ENCODE data around the gene RNF44.

The RNF44 gene

DNA sequence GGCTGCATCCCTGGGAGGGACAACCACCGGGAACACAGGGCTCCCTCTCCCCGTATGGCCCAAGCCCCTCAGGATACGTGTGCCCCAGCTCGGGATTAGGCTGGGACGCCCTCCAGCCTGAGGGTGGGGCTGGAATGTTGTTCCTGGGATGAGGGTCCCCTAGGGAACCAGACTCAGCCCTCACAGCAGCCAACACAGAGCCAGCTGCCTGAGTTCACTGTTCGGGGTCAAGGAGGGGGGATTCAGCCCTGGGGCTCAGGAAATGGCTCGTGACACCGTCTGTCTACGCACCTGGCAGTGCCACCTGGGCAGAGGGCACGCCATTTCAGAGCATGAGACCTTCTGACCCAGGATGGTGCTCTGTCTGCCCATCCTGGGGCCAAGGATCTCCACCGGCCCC is 8.9 kb downstream of the RNF44 start:
- no peak overlapping the region for H3K4me3 ChIP-seq (ENCODE audit: low read length)
- no peak for TF ChIP-seq CTCF (conservative IDR thresholded peaks at IDR 0.05; ENCODE audit: low read depth, low read length)
- no peak for DNase-seq (ENCODE audit: low read depth)

DNA sequence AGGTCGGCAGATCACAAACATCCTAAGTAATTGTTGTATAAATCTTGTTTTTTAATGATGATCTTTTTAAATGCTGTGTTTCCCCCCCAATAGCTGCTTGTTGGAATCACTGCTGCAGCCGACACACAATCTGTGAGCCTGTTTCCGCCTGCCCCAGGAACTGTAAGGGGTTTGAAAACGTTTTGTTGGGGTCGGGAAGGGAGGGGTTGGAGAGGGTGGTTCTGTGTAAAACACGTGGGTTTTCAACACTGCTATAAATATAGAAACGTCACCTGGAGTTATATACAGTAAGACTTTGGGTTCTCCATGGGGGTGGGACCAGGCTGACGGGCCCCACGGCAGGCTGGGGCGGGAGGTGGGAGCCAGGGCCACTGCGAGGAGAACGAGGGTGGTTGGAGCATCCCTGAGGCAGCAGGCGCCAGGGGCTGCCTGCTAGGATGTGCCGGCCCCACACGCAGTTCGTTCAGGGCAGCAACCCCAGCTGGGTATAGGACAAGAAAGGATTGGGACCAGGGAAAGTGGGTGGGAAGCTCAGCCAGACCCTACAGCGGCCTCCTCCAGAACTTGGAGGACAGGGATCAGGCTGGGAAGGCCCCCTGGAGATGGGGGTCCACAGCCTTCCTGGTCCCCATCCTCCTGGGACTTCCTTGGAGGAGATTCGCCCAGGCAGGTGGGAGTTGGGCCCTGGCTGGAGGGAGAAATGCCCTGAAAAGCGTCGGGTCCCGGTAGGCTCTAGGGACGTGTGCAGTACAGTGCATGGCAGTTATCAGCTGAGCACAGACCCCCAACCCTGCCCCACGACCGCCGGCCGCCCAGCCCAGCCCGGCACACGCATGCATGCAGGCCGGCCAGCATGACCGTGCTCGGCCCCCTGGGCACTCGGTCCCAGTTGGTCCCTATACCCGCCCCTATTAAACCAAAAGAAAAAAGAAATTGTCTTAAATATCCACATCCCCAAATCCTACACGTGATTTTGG is 9.7 kb downstream of the RNF44 start:
- no peak for TF ChIP-seq CTCF (conservative IDR thresholded peaks at IDR 0.05; ENCODE audit: low read depth, low read length)
- DNase-seq (ENCODE audit: low read depth), result no peak
- no peak overlapping the region for H3K4me3 ChIP-seq (ENCODE audit: low read length)

DNA sequence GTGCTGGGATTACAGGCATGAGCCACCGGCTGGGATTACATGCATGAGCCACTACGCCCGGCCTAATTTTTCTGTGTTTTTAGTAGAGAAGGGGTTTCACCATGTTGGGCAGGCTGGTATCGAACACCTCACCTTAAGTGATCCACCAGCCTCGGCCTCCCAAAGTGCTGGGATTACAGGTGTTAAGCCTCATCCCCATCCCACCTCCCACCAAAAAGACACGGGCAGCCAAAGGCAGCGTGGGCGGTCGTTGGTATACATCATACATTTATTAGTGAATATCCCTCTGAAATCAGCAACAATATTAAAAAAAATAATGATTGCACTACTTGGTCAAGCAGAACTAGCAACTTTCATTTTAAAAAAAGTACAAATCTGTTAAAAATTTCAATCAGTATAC is 10.7 kb downstream of the RNF44 start:
- no peak for DNase-seq (ENCODE audit: low read depth)
- H3K4me3 ChIP-seq (ENCODE audit: low read length), result no peak overlapping the region
- TF ChIP-seq CTCF (conservative IDR thresholded peaks at IDR 0.05; ENCODE audit: low read depth, low read length), result no peak

- no peak for DNase-seq (ENCODE audit: low read depth)
- H3K4me3 ChIP-seq (ENCODE audit: low read length), result no peak overlapping the region
- TF ChIP-seq CTCF (conservative IDR thresholded peaks at IDR 0.05; ENCODE audit: low read depth, low read length), result no peak
These were observed 11.5 kb downstream of the RNF44 start for GRCh38 chr5:176525677-176526076.

GRCh38 chr5:176524987-176525386 is 12.2 kb downstream of the RNF44 start:
- H3K4me3 ChIP-seq (ENCODE audit: low read length), result no peak overlapping the region
- no peak for DNase-seq (ENCODE audit: low read depth)
- TF ChIP-seq CTCF (conservative IDR thresholded peaks at IDR 0.05; ENCODE audit: low read depth, low read length), result no peak

- DNase-seq (ENCODE audit: low read depth), result no peak
- no peak overlapping the region for H3K4me3 ChIP-seq (ENCODE audit: low read length)
- no peak for TF ChIP-seq CTCF (conservative IDR thresholded peaks at IDR 0.05; ENCODE audit: low read depth, low read length)
These were observed 13.1 kb downstream of the RNF44 start for GRCh38 chr5:176524138-176524537.

- no peak for TF ChIP-seq CTCF (conservative IDR thresholded peaks at IDR 0.05; ENCODE audit: low read depth, low read length)
- H3K4me3 ChIP-seq (ENCODE audit: low read length), result no peak overlapping the region
- DNase-seq (ENCODE audit: low read depth), result no peak
These were observed 15.4 kb downstream of the RNF44 start for GRCh38 chr5:176521699-176522263.
